KOPT-K1 (cell line): ENCODE data around the gene ANXA6.
A peak's percentile ranks its signal among the peaks of the same experiment; 100 is the strongest.

Source experiments
- H3K27ac ChIP-seq: fragments of 200-600 bp; sonication (generic); 2 replicates; pipeline ENCODE4 v1.5.1; 2016; ENCODE audit warnings: antibody characterized with exemption, mild to moderate bottlenecking, low read depth, low read length; ENCODE audit not compliant: poor library complexity, severe bottlenecking
- H3K36me3 ChIP-seq: fragments of 200-600 bp; sonication (generic); 2 replicates; pipeline ENCODE4 v1.5.1; 2017; ENCODE audit warnings: antibody characterized with exemption, mild to moderate bottlenecking, low read length, moderate library complexity; ENCODE audit not compliant: insufficient read depth
- H3K9me3 ChIP-seq: fragments of 200-600 bp; sonication (generic); 2 replicates; pipeline ENCODE4 v1.5.1; 2017; ENCODE audit warnings: antibody characterized with exemption, low read length, mild to moderate bottlenecking; ENCODE audit not compliant: insufficient read depth, poor library complexity, severe bottlenecking

The ANXA6 gene

GRCh38 chr5:151168602-151169344 lies 11.2 kb upstream of the ANXA6 start:
- Histone ChIP-seq H3K27ac (no peak overlapping the region), H3K36me3 (no peaks in the 10 kb centered on the region), H3K9me3 (no peaks in the 10 kb centered on the region)

GRCh38 chr5:151167022-151167421 lies 9.4 kb upstream of the ANXA6 start:
- H3K27ac ChIP-seq: no peak overlapping the region
- no peaks in the 10 kb centered on the region for H3K9me3 ChIP-seq
- H3K36me3 ChIP-seq: no peaks in the 10 kb centered on the region

GRCh38 chr5:151164687-151165392 lies 7.3 kb upstream of the ANXA6 start:
- H3K27ac ChIP-seq: peak overlapping the region; percentile 31
- H3K9me3 ChIP-seq: no peaks in the 10 kb centered on the region
- H3K36me3 ChIP-seq: no peaks in the 10 kb centered on the region

- Histone ChIP-seq H3K36me3 (no peaks in the 10 kb centered on the region), H3K9me3 (no peaks in the 10 kb centered on the region), H3K27ac (no peak overlapping the region)
These were observed 5.2 kb upstream of the ANXA6 start for GRCh38 chr5:151162776-151163175.

- Histone ChIP-seq H3K27ac (no peak overlapping the region), H3K36me3 (no peaks in the 10 kb centered on the region), H3K9me3 (no peaks in the 10 kb centered on the region)
These were observed 2.2 kb upstream of the ANXA6 start for GRCh38 chr5:151159649-151160373.

GRCh38 chr5:151158287-151158661 lies 695 bp upstream of the ANXA6 start:
- H3K36me3 ChIP-seq: 0 out of 2 replicates have a peak, but pooled peaks cover 4% of the 10 kb centered on the region
- peak overlapping the region; percentile 89 for H3K27ac ChIP-seq
- H3K9me3 ChIP-seq: no peaks in the 10 kb centered on the region

- 0 out of 2 replicates have a peak, but pooled peaks cover 4% of the 10 kb centered on the region for H3K36me3 ChIP-seq
- H3K27ac ChIP-seq: peak overlapping the region; percentile 89
These were observed 815 bp downstream of the ANXA6 start for GRCh38 chr5:151156507-151157420.

GRCh38 chr5:151155775-151156506 lies 1.6 kb downstream of the ANXA6 start:
- no peaks in the 10 kb centered on the region for H3K9me3 ChIP-seq
- H3K27ac ChIP-seq: peak overlapping the region; percentile 89
- 0 out of 2 replicates have a peak, but pooled peaks cover 4% of the 10 kb centered on the region for H3K36me3 ChIP-seq

More at GRCh38 chr5:151156507-151157420, 815 bp downstream of the ANXA6 start:
- no peaks in the 10 kb centered on the region for H3K9me3 ChIP-seq

- Histone ChIP-seq H3K9me3 (no peaks in the 10 kb centered on the region), H3K36me3 (0 out of 2 replicates have a peak, but pooled peaks cover 4% of the 10 kb centered on the region), H3K27ac (peak overlapping the region; percentile 89)
These were observed 2.4 kb downstream of the ANXA6 start for GRCh38 chr5:151154931-151155774.

GRCh38 chr5:151153766-151154272 lies 3.8 kb downstream of the ANXA6 start:
- H3K36me3 ChIP-seq: 0 out of 2 replicates have a peak, but pooled peaks cover 4% of the 10 kb centered on the region
- H3K9me3 ChIP-seq: no peaks in the 10 kb centered on the region
- H3K27ac ChIP-seq: peak overlapping the region; percentile 46

GRCh38 chr5:151153300-151153699 lies 4.3 kb downstream of the ANXA6 start:
- peak overlapping the region; percentile 46 for H3K27ac ChIP-seq
- H3K9me3 ChIP-seq: no peaks in the 10 kb centered on the region
- H3K36me3 ChIP-seq: 0 out of 2 replicates have a peak, but pooled peaks cover 7% of the 10 kb centered on the region

- peak overlapping the region; percentile 97 for H3K27ac ChIP-seq
- H3K36me3 ChIP-seq: peaks cover 22% of the 10 kb centered on the region; the same call in 1 of the 2 replicates
- no peaks in the 10 kb centered on the region for H3K9me3 ChIP-seq
These were observed 5.8 kb downstream of the ANXA6 start for GRCh38 chr5:151151793-151152192.

- Histone ChIP-seq H3K27ac (peak overlapping the region; percentile 97), H3K36me3 (peaks cover 27% of the 10 kb centered on the region; the same call in 1 of the 2 replicates), H3K9me3 (no peaks in the 10 kb centered on the region)
These were observed 6.3 kb downstream of the ANXA6 start for GRCh38 chr5:151151263-151151660.
